Muscle layer of duodenum (tissue), 2 donors: Measurements from ENCODE around the gene DNAJC30.

Experiments used
- H3K27ac ChIP-seq: one replicate; pipeline ENCODE4 v1.7.0; 2013; ENCODE audit warnings: mild to moderate bottlenecking, low read length
- H3K27me3 ChIP-seq: one replicate; pipeline ENCODE4 v1.7.0; 2013; ENCODE audit warnings: low read depth, mild to moderate bottlenecking, control low read depth, low read length
- H3K36me3 ChIP-seq, 2 donors: one replicate each; pipeline ENCODE4 v1.7.0; 2013; ENCODE audit warnings: low read length in 2 of 2, control low read depth in 1 of 2, mild to moderate bottlenecking in 1 of 2; ENCODE audit not compliant: insufficient read depth in 2 of 2, control insufficient read depth in 1 of 2
- H3K4me1 ChIP-seq, 2 donors: one replicate each; pipeline ENCODE4 v1.7.0; 2013; ENCODE audit warnings: low read length in 2 of 2, mild to moderate bottlenecking in 2 of 2, control low read depth in 1 of 2, moderate library complexity in 1 of 2; ENCODE audit not compliant: insufficient read depth in 2 of 2, control insufficient read depth in 1 of 2
- H3K4me3 ChIP-seq, 2 donors: one replicate each; pipeline ENCODE4 v1.7.0; 2013; ENCODE audit warnings: low read length in 2 of 2, low read depth in 1 of 2, mild to moderate bottlenecking in 1 of 2
- H3K9me3 ChIP-seq, 2 donors: one replicate each; pipeline ENCODE4 v1.7.0; 2013; ENCODE audit warnings: low read length in 2 of 2, control low read depth in 1 of 2, mild to moderate bottlenecking in 1 of 2; ENCODE audit not compliant: control insufficient read depth in 1 of 2
- donor health status: healthy.

Gene DNAJC30

GRCh38 chr7:73707045-73707631 is 23.9 kb upstream of the DNAJC30 start:
- H3K27ac ChIP-seq = no peak overlapping the region
- no peak overlapping the region for H3K4me3 ChIP-seq
- H3K27me3 ChIP-seq = no peaks in the 10 kb centered on the region
- H3K36me3 ChIP-seq = peaks cover 3 to 5% of the 10 kb centered on the region in 2 donors
- H3K4me1 ChIP-seq = peaks cover 0 to 14% of the 10 kb centered on the region in 2 donors
- no peaks in the 10 kb centered on the region for H3K9me3 ChIP-seq

DNA sequence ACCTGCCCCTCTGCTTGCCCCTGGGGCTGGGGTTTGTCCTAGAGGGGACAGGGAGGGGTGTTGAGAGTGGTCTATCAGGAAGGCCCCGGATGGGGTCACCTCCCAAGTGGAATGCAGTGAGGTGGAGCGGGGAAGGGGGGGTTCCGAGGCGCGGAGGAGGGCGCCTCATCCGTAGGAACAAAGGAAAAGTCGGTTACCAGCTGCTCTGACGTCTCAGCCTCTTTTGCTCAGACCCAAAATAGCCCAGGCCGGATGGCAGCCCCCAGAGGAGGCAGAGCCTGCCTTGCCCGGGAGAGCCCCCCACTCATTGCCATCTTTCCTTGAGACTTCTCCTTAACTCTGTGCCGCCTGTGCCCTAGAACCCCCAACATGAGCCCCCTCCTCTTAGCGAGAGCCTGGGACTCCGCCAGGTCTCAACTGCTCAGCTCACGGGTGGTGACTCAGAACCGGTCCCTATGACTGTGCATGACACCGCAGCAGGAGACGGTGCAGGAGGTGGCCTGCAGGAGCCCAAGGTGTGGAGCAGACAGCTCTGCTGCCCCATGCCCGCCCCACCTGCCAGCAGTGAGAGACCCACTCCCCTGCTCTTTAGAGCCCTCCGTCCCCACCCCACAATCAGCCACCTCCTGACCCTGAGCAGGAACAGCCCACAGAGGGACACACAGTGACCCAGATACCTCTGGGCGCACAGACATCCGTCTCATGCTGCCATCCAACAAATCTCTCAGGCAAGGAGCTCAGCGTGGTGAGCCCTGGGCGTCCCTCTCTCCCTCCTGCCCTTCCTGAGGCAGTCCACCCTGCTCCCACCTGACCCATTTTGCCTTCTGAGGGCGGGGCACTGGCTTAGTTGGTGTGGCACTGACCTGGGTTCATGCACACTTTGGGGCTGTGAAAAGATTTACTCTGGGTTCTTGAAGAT is 23.1 kb upstream of the DNAJC30 start:
- Histone ChIP-seq H3K9me3 (no peaks in the 10 kb centered on the region), H3K4me3 (no peak overlapping the region), H3K27ac (no peak overlapping the region), H3K36me3 (peaks cover 4 to 5% of the 10 kb centered on the region in 2 donors), H3K4me1 (peaks cover 0 to 14% of the 10 kb centered on the region in 2 donors), H3K27me3 (no peaks in the 10 kb centered on the region)

DNA sequence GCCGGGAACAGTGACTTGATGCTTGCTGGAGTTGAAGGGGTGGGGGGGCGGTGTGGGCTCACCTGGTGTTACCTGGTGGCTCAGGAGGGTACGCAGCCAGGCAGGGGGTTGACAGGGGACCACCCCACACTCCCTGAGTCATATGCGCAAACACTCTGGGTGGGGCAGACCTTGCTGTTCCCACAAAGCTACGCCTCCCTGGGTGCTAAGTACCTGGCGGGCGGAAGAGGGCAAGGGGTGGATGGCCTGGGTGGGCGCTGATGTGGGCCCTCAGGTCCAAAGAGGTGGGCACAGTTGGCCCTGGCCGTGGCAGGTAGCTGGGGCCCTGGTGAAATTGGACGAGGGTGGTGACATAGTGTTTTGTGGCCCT is 22.3 kb upstream of the DNAJC30 start:
- H3K27ac ChIP-seq = no peak overlapping the region
- no peaks in the 10 kb centered on the region for H3K9me3 ChIP-seq
- H3K4me1 ChIP-seq = peaks cover 0 to 14% of the 10 kb centered on the region in 2 donors
- H3K36me3 ChIP-seq = peaks cover 4 to 11% of the 10 kb centered on the region in 2 donors
- no peaks in the 10 kb centered on the region for H3K27me3 ChIP-seq
- H3K4me3 ChIP-seq = no peak overlapping the region

- no peaks in the 10 kb centered on the region for H3K9me3 ChIP-seq
- no peak overlapping the region for H3K27ac ChIP-seq
These were observed 21.6 kb upstream of the DNAJC30 start for GRCh38 chr7:73704640-73705550.

DNA sequence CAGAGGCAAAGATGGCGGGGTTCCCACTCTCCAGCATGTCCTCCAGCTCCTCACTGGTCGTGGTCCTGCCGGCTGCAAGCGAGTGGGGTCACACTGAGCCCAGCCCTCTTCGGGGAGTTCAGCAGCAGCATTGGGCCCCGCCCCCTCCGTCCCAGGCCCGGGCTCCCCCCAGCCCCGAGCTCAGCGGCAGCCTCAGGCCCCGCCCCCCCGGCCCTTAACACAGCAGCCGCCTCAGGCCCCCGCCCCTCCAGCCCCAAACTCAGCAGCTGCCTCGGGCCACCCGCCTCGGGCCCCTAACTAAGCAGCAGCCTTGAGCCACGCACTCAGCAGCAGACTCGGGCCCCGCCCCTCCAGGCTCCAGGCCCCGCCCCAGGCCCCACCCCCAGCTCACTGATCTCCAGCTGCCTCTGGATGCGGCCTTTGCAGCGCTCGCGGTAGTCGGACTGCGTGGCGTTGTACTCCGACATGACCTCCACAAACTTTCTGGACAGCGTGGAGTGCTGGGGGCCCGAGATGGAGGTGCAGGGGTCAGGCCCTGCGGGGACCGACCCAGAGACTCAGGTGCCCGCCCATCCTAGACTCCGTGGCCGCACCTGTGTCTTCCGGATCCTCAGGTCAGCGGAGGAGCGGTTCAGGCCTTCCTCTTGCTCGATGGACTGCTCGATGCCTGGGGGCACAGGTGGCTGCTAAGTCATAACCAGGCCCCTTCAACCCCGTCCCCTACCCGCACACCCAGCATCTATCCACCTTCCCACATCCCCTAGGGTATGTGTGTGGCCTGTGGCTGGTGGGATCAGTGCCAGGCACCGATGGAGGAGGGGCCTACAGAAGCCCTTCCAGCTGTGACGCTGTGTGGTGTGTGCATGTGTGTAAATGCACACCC is 20.7 kb upstream of the DNAJC30 start:
- Histone ChIP-seq H3K36me3 (peaks cover 4 to 26% of the 10 kb centered on the region in 2 donors), H3K27me3 (no peaks in the 10 kb centered on the region), H3K27ac (no peak overlapping the region), H3K4me1 (peaks cover 0 to 14% of the 10 kb centered on the region in 2 donors), H3K9me3 (no peaks in the 10 kb centered on the region), H3K4me3 (peak overlapping the region in 1 of 2 donors; percentile 20)

More at GRCh38 chr7:73704640-73705550, 21.6 kb upstream of the DNAJC30 start:
- peaks cover 4 to 17% of the 10 kb centered on the region in 2 donors for H3K36me3 ChIP-seq
- peaks cover 0 to 14% of the 10 kb centered on the region in 2 donors for H3K4me1 ChIP-seq
- H3K4me3 ChIP-seq = no peak overlapping the region
- no peaks in the 10 kb centered on the region for H3K27me3 ChIP-seq

GRCh38 chr7:73703225-73703624 is 20.0 kb upstream of the DNAJC30 start:
- Histone ChIP-seq H3K9me3 (no peaks in the 10 kb centered on the region), H3K4me1 (peaks cover 0 to 14% of the 10 kb centered on the region in 2 donors), H3K36me3 (peaks cover 4 to 33% of the 10 kb centered on the region in 2 donors), H3K27me3 (no peaks in the 10 kb centered on the region), H3K4me3 (peak overlapping the region in 1 of 2 donors; percentile 20), H3K27ac (no peak overlapping the region)

DNA sequence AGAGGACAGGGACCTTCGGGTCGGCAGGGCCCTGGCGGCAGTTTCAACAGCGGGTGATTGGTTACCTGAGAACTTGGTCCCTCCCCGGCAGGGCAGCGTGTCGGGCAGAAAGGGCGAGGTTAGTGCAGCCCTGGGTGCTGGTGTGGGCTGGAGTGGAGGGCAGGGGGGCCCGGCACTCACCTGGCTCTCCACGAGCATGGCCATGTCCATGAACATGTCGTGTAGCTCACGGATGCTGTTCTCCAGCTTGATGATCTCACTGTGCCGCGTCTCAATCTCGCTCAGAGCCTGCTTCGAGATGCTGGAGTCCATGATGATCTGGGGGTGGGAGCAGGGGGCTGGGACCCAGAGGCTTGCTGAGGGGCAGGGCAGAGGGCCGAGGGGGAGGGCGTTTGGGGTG is 19.4 kb upstream of the DNAJC30 start:
- no peak overlapping the region for H3K4me3 ChIP-seq
- H3K27me3 ChIP-seq = no peaks in the 10 kb centered on the region
- H3K36me3 ChIP-seq = peaks cover 5 to 38% of the 10 kb centered on the region in 2 donors
- H3K27ac ChIP-seq = no peak overlapping the region
- no peaks in the 10 kb centered on the region for H3K9me3 ChIP-seq
- H3K4me1 ChIP-seq = peaks cover 0 to 14% of the 10 kb centered on the region in 2 donors

DNA sequence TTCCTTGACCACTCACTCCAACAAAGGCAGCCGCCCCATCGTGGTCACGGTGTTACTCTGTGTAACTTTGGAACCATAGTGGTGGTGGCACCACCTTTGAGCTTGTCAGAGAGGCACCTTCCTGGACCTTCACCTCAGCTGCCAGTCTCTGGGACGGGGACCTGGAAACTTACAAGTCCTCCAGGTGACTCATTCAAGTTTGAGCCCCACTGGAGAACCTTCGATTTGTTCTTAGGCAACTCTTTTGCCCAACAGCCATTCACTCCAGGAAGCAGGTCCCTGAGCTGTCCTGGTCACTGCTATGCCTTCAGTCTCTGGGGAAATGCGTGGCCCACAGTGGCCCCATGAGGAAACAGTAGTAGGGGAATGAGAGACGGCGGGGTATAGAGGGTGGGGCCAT is 19.0 kb upstream of the DNAJC30 start:
- Histone ChIP-seq H3K27me3 (no peaks in the 10 kb centered on the region), H3K4me3 (no peak overlapping the region), H3K9me3 (no peaks in the 10 kb centered on the region), H3K4me1 (peaks cover 0 to 14% of the 10 kb centered on the region in 2 donors), H3K27ac (no peak overlapping the region), H3K36me3 (peaks cover 9 to 40% of the 10 kb centered on the region in 2 donors)

DNA sequence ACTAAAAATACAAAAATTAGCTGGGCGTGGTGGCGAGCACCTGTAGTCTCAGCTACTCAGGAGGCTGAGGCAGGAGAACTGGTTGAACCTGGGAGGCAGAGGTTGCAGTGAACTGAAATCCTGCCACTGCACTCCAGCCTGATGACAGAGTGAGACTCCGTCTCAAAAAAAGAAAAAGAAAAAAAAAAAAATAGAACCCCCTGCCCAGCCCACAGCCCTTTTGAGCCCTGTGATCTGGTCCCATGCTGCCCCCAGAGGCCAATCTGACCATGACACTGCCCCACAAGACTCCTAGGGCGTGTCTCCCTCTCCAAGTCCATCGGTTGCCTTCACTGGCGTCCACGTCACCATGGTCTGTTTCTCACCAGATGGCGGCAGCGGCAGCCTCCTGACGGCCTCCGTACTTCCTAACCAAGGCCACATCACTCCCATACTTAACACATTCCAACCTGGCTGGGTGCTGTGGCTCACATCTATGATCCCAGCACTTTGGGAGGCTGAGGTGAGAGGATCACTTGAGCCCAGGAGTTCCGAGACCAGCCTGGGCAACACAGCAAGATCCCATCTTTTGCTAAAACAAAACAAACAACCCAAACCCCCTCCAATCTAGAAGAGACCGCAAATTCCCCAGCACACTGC is 18.2 kb upstream of the DNAJC30 start:
- Histone ChIP-seq H3K36me3 (peaks cover 16 to 45% of the 10 kb centered on the region in 2 donors), H3K9me3 (no peaks in the 10 kb centered on the region), H3K27me3 (no peaks in the 10 kb centered on the region), H3K27ac (no peak overlapping the region), H3K4me1 (peaks cover 0 to 14% of the 10 kb centered on the region in 2 donors), H3K4me3 (no peak overlapping the region)

DNA sequence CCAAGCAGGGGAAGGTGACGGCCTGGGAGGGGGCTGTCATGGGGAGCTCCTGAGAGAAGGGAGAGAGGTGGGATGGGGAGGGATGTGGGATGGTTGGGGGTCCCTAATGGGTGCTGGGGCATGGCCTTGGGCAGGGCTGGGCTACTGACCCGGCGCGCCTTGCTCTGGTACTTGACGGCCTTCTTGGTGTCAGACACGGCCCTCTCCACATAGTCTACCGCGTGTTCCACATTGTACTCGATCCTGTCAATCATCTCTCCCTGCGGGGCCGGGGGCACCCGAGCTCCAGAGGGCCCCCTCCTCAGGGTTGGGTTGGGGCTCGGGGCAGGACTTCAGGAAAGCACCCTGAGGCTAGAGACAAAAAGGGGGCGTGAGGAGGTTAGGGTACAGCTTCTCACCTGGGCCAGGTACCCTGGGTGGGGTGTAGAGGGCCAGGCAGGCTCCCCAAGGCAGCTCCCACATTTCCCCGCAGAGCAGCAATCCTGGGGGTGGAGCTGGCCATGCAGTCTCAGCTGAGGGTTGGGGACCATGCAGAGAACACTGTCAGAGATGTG is 17.4 kb upstream of the DNAJC30 start:
- no peaks in the 10 kb centered on the region for H3K9me3 ChIP-seq
- H3K27ac ChIP-seq = no peak overlapping the region
- H3K4me1 ChIP-seq = peaks cover 0 to 14% of the 10 kb centered on the region in 2 donors
- H3K4me3 ChIP-seq = no peak overlapping the region
- no peaks in the 10 kb centered on the region for H3K27me3 ChIP-seq
- H3K36me3 ChIP-seq = peaks cover 24 to 53% of the 10 kb centered on the region in 2 donors
